Measurements from ENCODE around the gene SPINK4. TPM values are rescaled to one million over a fixed set of nuclear protein-coding genes. Genes with fewer than 3 reads are reported as not detected.

Gene SPINK4
- total RNA-seq, 1 donor from 2014 or later = not detected

- Histone ChIP-seq H3K4me3 (ENCODE audit: low read length in 3 of 3) (no peak overlapping the region), H3K9me3 (ENCODE audit: control insufficient read depth in 3 of 3, low read length in 3 of 3) (no peaks in the 10 kb centered on the region), H3K9ac (ENCODE audit: low read depth in 1 of 3, low read length in 3 of 3) (no peak overlapping the region), H3K27ac (ENCODE audit: low read depth, low read length) (no peak overlapping the region), H3K36me3 (ENCODE audit: control insufficient read depth in 3 of 3, insufficient read depth in 3 of 3, low read length in 3 of 3) (peaks cover 0 to under 1% (median 0%) of the 10 kb centered on the region in 3 donors), H3K4me1 (ENCODE audit: control insufficient read depth in 3 of 3, insufficient read depth in 3 of 3, low read length in 3 of 3) (peaks cover 12 to 20% (median 13%) of the 10 kb centered on the region in 3 donors), H3K27me3 (ENCODE audit: control insufficient read depth in 3 of 3, insufficient read depth in 3 of 3, low read length in 3 of 3) (no peaks in the 10 kb centered on the region)
Observed at GRCh38 chr9:33242609-33243134, 2.7 kb downstream of the SPINK4 start.

DNA sequence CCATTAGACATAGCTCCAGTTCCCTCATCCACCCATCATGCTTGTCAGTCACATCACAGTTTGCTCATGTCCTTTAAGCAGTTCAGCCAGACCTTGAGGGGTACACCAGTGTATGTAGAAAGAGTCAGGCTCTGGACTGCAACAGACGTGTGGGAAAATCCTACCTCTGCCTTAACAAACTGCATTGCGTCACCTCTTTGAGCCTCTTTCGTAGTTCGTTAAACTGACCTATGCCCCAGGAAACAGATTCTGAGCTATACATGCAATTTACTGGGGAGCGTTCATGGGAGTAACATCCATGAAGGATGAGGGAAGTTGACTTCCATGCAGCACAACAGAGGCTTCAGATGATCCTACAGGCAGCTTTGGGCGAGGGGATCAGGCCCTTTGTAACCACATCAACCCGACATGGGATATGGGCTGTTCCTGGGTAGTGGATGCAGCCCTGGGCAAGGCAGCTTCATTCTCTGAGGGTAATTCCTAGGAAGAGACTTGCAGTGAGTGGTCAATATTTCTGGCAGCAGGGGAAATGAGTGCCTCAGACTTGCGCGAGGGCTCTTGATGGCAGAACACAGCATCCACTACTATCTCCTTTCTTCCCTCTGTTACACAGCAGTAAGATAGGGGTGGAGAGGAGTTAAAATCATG, 4.3 kb downstream of the SPINK4 start:
- no peak overlapping the region for H3K4me3 ChIP-seq (ENCODE audit: low read length in 3 of 3)
- H3K9me3 ChIP-seq (ENCODE audit: control insufficient read depth in 3 of 3, low read length in 3 of 3) = no peaks in the 10 kb centered on the region
- H3K27me3 ChIP-seq (ENCODE audit: control insufficient read depth in 3 of 3, insufficient read depth in 3 of 3, low read length in 3 of 3) = no peaks in the 10 kb centered on the region
- H3K36me3 ChIP-seq (ENCODE audit: control insufficient read depth in 3 of 3, insufficient read depth in 3 of 3, low read length in 3 of 3) = peaks cover 2 to 10% (median 9%) of the 10 kb centered on the region in 3 donors
- no peak overlapping the region for H3K9ac ChIP-seq (ENCODE audit: low read depth in 1 of 3, low read length in 3 of 3)
- H3K4me1 ChIP-seq (ENCODE audit: control insufficient read depth in 3 of 3, insufficient read depth in 3 of 3, low read length in 3 of 3) = peaks cover 12 to 18% (median 12%) of the 10 kb centered on the region in 3 donors
- no peak overlapping the region for H3K27ac ChIP-seq (ENCODE audit: low read depth, low read length)

DNA sequence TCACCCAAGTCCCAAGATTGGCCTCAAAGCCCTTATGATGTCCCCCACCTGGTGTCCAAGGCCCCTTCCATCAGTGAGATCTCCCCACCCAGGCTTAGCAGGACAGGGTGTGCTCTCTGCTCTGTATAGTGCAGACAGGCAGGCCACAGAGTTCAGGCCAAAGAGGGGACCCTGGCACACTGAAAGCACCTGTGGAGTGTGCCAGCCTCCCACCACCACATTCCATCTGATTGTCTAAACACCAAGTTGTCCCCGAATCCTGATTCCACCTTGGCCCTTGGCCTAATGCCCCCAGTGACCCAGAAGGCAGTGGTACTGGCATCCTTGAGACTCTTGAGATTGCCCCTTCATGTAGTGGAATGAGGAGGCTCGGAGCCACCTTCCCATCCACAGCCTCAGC, 5.4 kb downstream of the SPINK4 start:
- Histone ChIP-seq H3K9me3 (ENCODE audit: control insufficient read depth in 3 of 3, low read length in 3 of 3) (no peaks in the 10 kb centered on the region), H3K9ac (ENCODE audit: low read depth in 1 of 3, low read length in 3 of 3) (no peak overlapping the region), H3K4me1 (ENCODE audit: control insufficient read depth in 3 of 3, insufficient read depth in 3 of 3, low read length in 3 of 3) (peaks cover 1 to 7% (median 3%) of the 10 kb centered on the region in 3 donors), H3K27ac (ENCODE audit: low read depth, low read length) (no peak overlapping the region), H3K4me3 (ENCODE audit: low read length in 3 of 3) (no peak overlapping the region), H3K36me3 (ENCODE audit: control insufficient read depth in 3 of 3, insufficient read depth in 3 of 3, low read length in 3 of 3) (peaks cover 3 to 18% (median 12%) of the 10 kb centered on the region in 3 donors), H3K27me3 (ENCODE audit: control insufficient read depth in 3 of 3, insufficient read depth in 3 of 3, low read length in 3 of 3) (no peaks in the 10 kb centered on the region)

DNA sequence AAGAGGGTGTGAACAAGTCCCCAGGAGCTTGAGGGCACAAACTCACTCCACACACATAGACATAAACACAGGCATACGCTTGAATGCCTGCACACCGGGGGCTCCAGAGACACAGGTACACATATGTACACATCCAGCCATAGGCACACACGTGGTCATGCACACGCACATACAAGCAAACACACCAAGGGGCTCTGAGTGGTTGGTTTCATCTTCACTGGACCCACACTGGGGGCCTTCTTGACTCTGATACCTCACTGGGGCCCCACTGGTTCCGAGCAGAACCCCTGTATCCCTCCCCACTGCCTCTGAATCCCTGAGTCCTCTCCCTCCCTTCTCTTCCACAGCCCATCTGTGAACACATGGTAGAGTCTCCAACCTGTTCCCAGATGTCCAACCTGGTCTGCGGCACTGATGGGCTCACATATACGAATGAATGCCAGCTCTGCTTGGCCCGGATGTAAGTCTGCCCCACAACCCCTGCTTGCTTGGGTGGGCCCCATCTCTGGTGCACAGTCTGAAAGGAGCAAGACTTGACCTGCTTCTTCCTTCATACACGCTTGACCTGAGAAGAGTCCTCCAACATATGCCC, 6.4 kb downstream of the SPINK4 start:
- Histone ChIP-seq H3K27me3 (ENCODE audit: control insufficient read depth in 3 of 3, insufficient read depth in 3 of 3, low read length in 3 of 3) (no peaks in the 10 kb centered on the region), H3K9me3 (ENCODE audit: control insufficient read depth in 3 of 3, low read length in 3 of 3) (no peaks in the 10 kb centered on the region), H3K9ac (ENCODE audit: low read depth in 1 of 3, low read length in 3 of 3) (no peak overlapping the region), H3K4me1 (ENCODE audit: control insufficient read depth in 3 of 3, insufficient read depth in 3 of 3, low read length in 3 of 3) (no peaks in the 10 kb centered on the region), H3K4me3 (ENCODE audit: low read length in 3 of 3) (no peak overlapping the region), H3K36me3 (ENCODE audit: control insufficient read depth in 3 of 3, insufficient read depth in 3 of 3, low read length in 3 of 3) (peaks cover 3 to 19% (median 15%) of the 10 kb centered on the region in 3 donors), H3K27ac (ENCODE audit: low read depth, low read length) (no peak overlapping the region)

GRCh38 chr9:33248606-33249005, 8.6 kb downstream of the SPINK4 start:
- no peak overlapping the region for H3K27ac ChIP-seq (ENCODE audit: low read depth, low read length)
- H3K9me3 ChIP-seq (ENCODE audit: control insufficient read depth in 3 of 3, low read length in 3 of 3) = no peaks in the 10 kb centered on the region
- H3K36me3 ChIP-seq (ENCODE audit: control insufficient read depth in 3 of 3, insufficient read depth in 3 of 3, low read length in 3 of 3) = peaks cover 17 to 30% (median 27%) of the 10 kb centered on the region in 3 donors
- no peaks in the 10 kb centered on the region for H3K27me3 ChIP-seq (ENCODE audit: control insufficient read depth in 3 of 3, insufficient read depth in 3 of 3, low read length in 3 of 3)
- no peak overlapping the region for H3K9ac ChIP-seq (ENCODE audit: low read depth in 1 of 3, low read length in 3 of 3)
- no peak overlapping the region for H3K4me3 ChIP-seq (ENCODE audit: low read length in 3 of 3)
- H3K4me1 ChIP-seq (ENCODE audit: control insufficient read depth in 3 of 3, insufficient read depth in 3 of 3, low read length in 3 of 3) = no peaks in the 10 kb centered on the region

DNA sequence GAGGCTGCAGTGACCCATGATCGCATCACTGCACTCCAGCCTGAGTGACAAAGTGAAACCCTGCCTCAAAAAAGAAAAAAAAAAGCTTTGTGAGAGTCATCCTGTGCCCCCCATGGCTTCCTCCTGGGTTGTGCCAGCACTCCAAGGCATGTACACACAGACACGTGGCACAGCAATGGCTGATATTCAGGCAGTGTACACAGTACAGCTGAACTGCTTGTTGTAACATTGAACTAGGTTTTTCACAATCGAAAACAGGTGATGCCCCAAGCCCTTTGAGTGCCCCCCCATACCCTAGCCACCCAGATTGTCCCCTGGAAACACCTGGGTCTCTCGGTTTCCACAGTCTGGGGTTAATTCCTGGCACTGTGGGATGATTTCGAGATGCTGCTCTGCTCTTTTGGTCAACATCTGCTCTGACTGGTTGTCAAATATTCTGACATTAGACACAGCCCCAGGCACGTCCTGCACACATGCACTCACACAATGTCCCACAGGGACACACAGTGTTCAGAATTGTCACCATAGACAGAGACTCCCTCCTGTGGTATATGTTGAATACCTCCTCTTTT, 9.2 kb downstream of the SPINK4 start:
- Histone ChIP-seq H3K4me3 (ENCODE audit: low read length in 3 of 3) (no peak overlapping the region), H3K9me3 (ENCODE audit: control insufficient read depth in 3 of 3, low read length in 3 of 3) (no peaks in the 10 kb centered on the region), H3K36me3 (ENCODE audit: control insufficient read depth in 3 of 3, insufficient read depth in 3 of 3, low read length in 3 of 3) (peaks cover 18 to 31% (median 27%) of the 10 kb centered on the region in 3 donors), H3K9ac (ENCODE audit: low read depth in 1 of 3, low read length in 3 of 3) (peak overlapping the region in 1 of 3 donors; percentile 12), H3K27me3 (ENCODE audit: control insufficient read depth in 3 of 3, insufficient read depth in 3 of 3, low read length in 3 of 3) (no peaks in the 10 kb centered on the region), H3K4me1 (ENCODE audit: control insufficient read depth in 3 of 3, insufficient read depth in 3 of 3, low read length in 3 of 3) (no peaks in the 10 kb centered on the region), H3K27ac (ENCODE audit: low read depth, low read length) (no peak overlapping the region)

DNA sequence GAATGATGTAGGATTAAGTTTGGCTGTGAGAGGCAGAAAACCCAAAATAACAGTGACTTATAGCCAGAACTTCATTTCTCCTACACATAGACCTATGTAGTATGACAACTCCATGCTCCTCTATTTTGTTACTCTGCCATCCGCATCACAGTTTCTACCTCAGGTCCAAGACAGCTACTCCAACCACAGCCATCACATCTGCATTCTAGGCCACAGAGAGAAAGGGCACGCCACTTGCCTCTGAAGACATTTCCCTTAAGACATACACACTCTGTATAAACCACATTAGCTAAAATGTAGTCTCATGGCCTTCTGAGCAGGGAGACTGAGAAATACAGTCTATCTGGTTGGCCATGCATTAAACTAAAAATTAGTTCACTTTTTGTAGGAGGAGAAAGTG, 10.0 kb downstream of the SPINK4 start:
- Histone ChIP-seq H3K27me3 (ENCODE audit: control insufficient read depth in 3 of 3, insufficient read depth in 3 of 3, low read length in 3 of 3) (no peaks in the 10 kb centered on the region), H3K4me1 (ENCODE audit: control insufficient read depth in 3 of 3, insufficient read depth in 3 of 3, low read length in 3 of 3) (no peaks in the 10 kb centered on the region), H3K9ac (ENCODE audit: low read depth in 1 of 3, low read length in 3 of 3) (no peak overlapping the region), H3K4me3 (ENCODE audit: low read length in 3 of 3) (no peak overlapping the region), H3K27ac (ENCODE audit: low read depth, low read length) (no peak overlapping the region), H3K36me3 (ENCODE audit: control insufficient read depth in 3 of 3, insufficient read depth in 3 of 3, low read length in 3 of 3) (peaks cover 26 to 39% (median 35%) of the 10 kb centered on the region in 3 donors), H3K9me3 (ENCODE audit: control insufficient read depth in 3 of 3, low read length in 3 of 3) (no peaks in the 10 kb centered on the region)

- Histone ChIP-seq H3K4me1 (ENCODE audit: control insufficient read depth in 3 of 3, insufficient read depth in 3 of 3, low read length in 3 of 3) (no peaks in the 10 kb centered on the region), H3K27ac (ENCODE audit: low read depth, low read length) (no peak overlapping the region), H3K36me3 (ENCODE audit: control insufficient read depth in 3 of 3, insufficient read depth in 3 of 3, low read length in 3 of 3) (peaks cover 32 to 44% (median 40%) of the 10 kb centered on the region in 3 donors), H3K27me3 (ENCODE audit: control insufficient read depth in 3 of 3, insufficient read depth in 3 of 3, low read length in 3 of 3) (no peaks in the 10 kb centered on the region), H3K9ac (ENCODE audit: low read depth in 1 of 3, low read length in 3 of 3) (no peak overlapping the region), H3K4me3 (ENCODE audit: low read length in 3 of 3) (no peak overlapping the region), H3K9me3 (ENCODE audit: control insufficient read depth in 3 of 3, low read length in 3 of 3) (no peaks in the 10 kb centered on the region)
Observed at GRCh38 chr9:33250458-33250995, 10.6 kb downstream of the SPINK4 start.

DNA sequence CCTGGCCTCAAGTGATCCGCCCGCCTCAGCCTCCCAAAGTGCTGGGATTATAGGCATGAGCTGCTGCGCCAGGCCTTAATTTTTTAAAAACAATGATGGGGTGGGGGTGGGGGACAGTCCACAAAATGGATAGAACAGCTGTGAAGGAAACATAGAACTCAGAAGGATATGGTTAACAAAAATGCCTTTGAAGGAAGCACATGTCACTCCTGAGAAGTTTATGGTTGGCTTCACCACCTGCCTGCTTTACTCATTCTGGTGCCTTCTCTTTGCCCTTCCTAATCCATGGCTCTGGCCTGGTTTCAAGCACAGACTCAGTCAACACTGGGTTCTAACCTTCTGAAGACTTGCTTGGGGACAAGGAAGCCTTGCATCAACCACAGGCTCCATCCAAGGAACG, 14.2 kb downstream of the SPINK4 start:
- Histone ChIP-seq H3K9me3 (ENCODE audit: control insufficient read depth in 3 of 3, low read length in 3 of 3) (no peaks in the 10 kb centered on the region), H3K4me3 (ENCODE audit: low read length in 3 of 3) (no peak overlapping the region), H3K27ac (ENCODE audit: low read depth, low read length) (no peak overlapping the region), H3K27me3 (ENCODE audit: control insufficient read depth in 3 of 3, insufficient read depth in 3 of 3, low read length in 3 of 3) (no peaks in the 10 kb centered on the region), H3K36me3 (ENCODE audit: control insufficient read depth in 3 of 3, insufficient read depth in 3 of 3, low read length in 3 of 3) (peaks cover 56 to 64% (median 60%) of the 10 kb centered on the region in 3 donors), H3K9ac (ENCODE audit: low read depth in 1 of 3, low read length in 3 of 3) (peak overlapping the region in 1 of 3 donors; percentile 12), H3K4me1 (ENCODE audit: control insufficient read depth in 3 of 3, insufficient read depth in 3 of 3, low read length in 3 of 3) (peaks cover 0 to 12% (median 11%) of the 10 kb centered on the region in 3 donors)

- Histone ChIP-seq H3K9me3 (ENCODE audit: control insufficient read depth in 3 of 3, low read length in 3 of 3) (no peaks in the 10 kb centered on the region), H3K4me3 (ENCODE audit: low read length in 3 of 3) (no peak overlapping the region), H3K27ac (ENCODE audit: low read depth, low read length) (no peak overlapping the region), H3K36me3 (ENCODE audit: control insufficient read depth in 3 of 3, insufficient read depth in 3 of 3, low read length in 3 of 3) (peaks cover 61 to 66% (median 65%) of the 10 kb centered on the region in 3 donors), H3K27me3 (ENCODE audit: control insufficient read depth in 3 of 3, insufficient read depth in 3 of 3, low read length in 3 of 3) (no peaks in the 10 kb centered on the region), H3K4me1 (ENCODE audit: control insufficient read depth in 3 of 3, insufficient read depth in 3 of 3, low read length in 3 of 3) (peaks cover 0 to 12% (median 11%) of the 10 kb centered on the region in 3 donors), H3K9ac (ENCODE audit: low read depth in 1 of 3, low read length in 3 of 3) (no peak overlapping the region)
Observed at GRCh38 chr9:33255014-33255413, 15.0 kb downstream of the SPINK4 start.
